HepG2 (cell line): ENCODE results near the gene PNN. TPM values are rescaled to one million over a fixed set of nuclear protein-coding genes. Genes with fewer than 3 reads are reported as not detected.

Source experiments
- CREM ChIP-seq, 2 experiments: sonication (generic) in 1 of 2; formaldehyde crosslinking in 1 of 2; IDR thresholded peaks; 2 replicates each; pipeline versions ENCODE4 v1.4.0 to v1.6.1; 2016 to 2020; ENCODE audit warnings: antibody characterized with exemption in 1 of 2, mild to moderate bottlenecking in 1 of 2, missing genetic modification reagents in 1 of 2
- KAT8 ChIP-seq: IDR thresholded peaks from 2 replicates; pipeline ENCODE4 v1.6.1; 2016; ENCODE audit warnings: missing genetic modification reagents, missing compliant biosample characterization
- NCOA1 ChIP-seq: sonication (generic); formaldehyde crosslinking; IDR thresholded peaks from 2 replicates; pipeline ENCODE4 v1.9.0; 2021; ENCODE audit warnings: missing genetic modification reagents
- RARA ChIP-seq: IDR thresholded peaks from 2 replicates; pipeline ENCODE4 v1.6.1; 2016; ENCODE audit warnings: missing genetic modification reagents, missing compliant biosample characterization
- SIN3A ChIP-seq: IDR thresholded peaks from 2 replicates; pipeline ENCODE4 v1.6.1; 2011; ENCODE audit warnings: low read depth, mild to moderate bottlenecking, control low read depth, low read length, borderline replicate concordance
- SMAD9 ChIP-seq: sonication (generic); formaldehyde crosslinking; IDR thresholded peaks from 2 replicates; pipeline ENCODE4 v1.5.1; 2020; ENCODE audit warnings: mild to moderate bottlenecking, missing genetic modification reagents
- SNAI1 ChIP-seq: sonication (generic); formaldehyde crosslinking; IDR thresholded peaks from 2 replicates; pipeline ENCODE4 v1.5.0; 2020; ENCODE audit warnings: mild to moderate bottlenecking, missing genetic modification reagents, borderline replicate concordance
- SRSF9 ChIP-seq: fragments of 200-400 bp; formaldehyde crosslinking; IDR thresholded peaks from 2 replicates; pipeline ENCODE4 v1.6.1; 2018; ENCODE audit warnings: borderline replicate concordance, mild to moderate bottlenecking, low read depth, low read length; ENCODE audit not compliant: insufficient read depth, poor library complexity, severe bottlenecking
- TARDBP ChIP-seq: sonication (generic); formaldehyde crosslinking; IDR thresholded peaks from 2 replicates; pipeline ENCODE4 v1.8.0; 2022; ENCODE audit warnings: mild to moderate bottlenecking, missing genetic modification reagents
- TEAD3 ChIP-seq: optimal IDR thresholded peaks from 2 replicates; pipeline ENCODE3; 2016; ENCODE audit warnings: borderline replicate concordance
- TIGD3 ChIP-seq: sonication (generic); formaldehyde crosslinking; IDR thresholded peaks from 2 replicates; pipeline ENCODE4 v1.5.1; 2020; ENCODE audit warnings: mild to moderate bottlenecking, missing genetic modification reagents, borderline replicate concordance
- ZNF3 ChIP-seq: IDR thresholded peaks from 2 replicates; pipeline ENCODE4 v1.7.0; 2017; ENCODE audit warnings: inconsistent platforms
- ZNF335 ChIP-seq: sonication (generic); formaldehyde crosslinking; IDR thresholded peaks from 2 replicates; pipeline ENCODE4 v1.4.0; 2020; ENCODE audit warnings: missing genetic modification reagents
- polyA plus RNA-seq, 8 experiments: library from polyadenylated mRNA; depleted of rRNA in 3 of 8; stranded (reverse) in 7 of 8; unstranded in 1 of 8; fragments of >200 nt; fragmentation: Illumina TruSeq in 4 of 8; extraction: Trizol in 4 of 8; gene quantifications; 2 replicates each; pipeline versions ENCODE4 v1.2.1 to v1.2.3, GENCODE V29; 2011 to 2016; ENCODE audit warnings: low read depth in 4 of 8, missing spikeins in 1 of 8, mixed read lengths in 1 of 8; ENCODE audit not compliant: insufficient read depth in 1 of 8
- total RNA-seq, 5 experiments: library from RNA; depleted of rRNA; stranded (reverse); fragments of >200 nt; fragmentation: Illumina TruSeq; extraction: Trizol; gene quantifications; 2 replicates each; pipeline ENCODE4 v1.2.3, GENCODE V29; 2016; ENCODE audit warnings: low read depth in 1 of 5
- TF ChIP-seq, protein P1 (sequence below): sonication (generic); formaldehyde crosslinking; conservative IDR thresholded peaks from 2 replicates; pipeline ENCODE4 v1.8.0; 2022; ENCODE audit warnings: missing genetic modification reagents
- TF ChIP-seq, protein P2 (sequence below): sonication (generic); formaldehyde crosslinking; IDR thresholded peaks from 2 replicates; pipeline ENCODE4 v1.4.0; 2020; ENCODE audit warnings: mild to moderate bottlenecking, missing genetic modification reagents
- TF ChIP-seq, protein P3 (sequence below): sonication (generic); formaldehyde crosslinking; IDR thresholded peaks from 2 replicates; pipeline ENCODE4 v1.4.0; 2020; ENCODE audit warnings: low read depth, mild to moderate bottlenecking, missing genetic modification reagents
- TF ChIP-seq, protein P4 (sequence below): sonication (generic); formaldehyde crosslinking; IDR thresholded peaks from 2 replicates; pipeline ENCODE4 v1.8.0; 2022; ENCODE audit warnings: mild to moderate bottlenecking, missing genetic modification reagents, moderate library complexity

The PNN gene
- total and polyA plus RNA-seq, 2 of the 13 experiments (the other 11 are each of a cell fraction or from before 2014, with no cell fraction given): 58.0 to 214 TPM

DNA sequence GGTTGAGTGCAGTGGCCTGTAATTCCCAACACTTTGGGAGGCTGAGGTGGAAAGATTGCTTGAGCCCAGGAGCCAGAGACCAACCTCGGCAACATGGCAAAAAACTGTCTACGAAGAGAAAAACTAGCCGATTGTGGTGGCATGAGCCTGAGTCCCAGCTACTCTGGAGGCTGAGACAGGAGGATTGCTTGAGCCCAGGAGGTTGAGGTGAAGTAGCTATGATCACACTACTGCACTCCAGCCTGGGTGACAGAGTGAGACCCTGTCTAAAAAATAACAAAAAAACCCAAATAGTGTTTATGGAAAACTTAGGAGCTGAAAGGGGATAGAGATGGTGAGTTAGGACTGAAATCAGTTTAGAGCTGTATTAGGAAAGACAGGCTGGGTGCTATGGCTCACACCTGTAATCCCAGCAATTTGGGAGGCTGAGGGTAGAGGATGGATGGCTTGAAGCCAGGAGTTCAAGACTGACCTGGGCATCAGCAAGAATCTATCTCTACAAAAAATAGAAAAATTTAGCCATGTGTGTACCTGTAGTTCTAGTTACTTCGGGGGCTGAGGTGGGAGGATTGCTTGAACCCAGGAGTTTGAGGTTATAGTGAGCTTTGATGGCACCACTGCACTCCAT, 9.7 kb downstream of the PNN start (continued):
- TF ChIP-seq, protein P1, sequence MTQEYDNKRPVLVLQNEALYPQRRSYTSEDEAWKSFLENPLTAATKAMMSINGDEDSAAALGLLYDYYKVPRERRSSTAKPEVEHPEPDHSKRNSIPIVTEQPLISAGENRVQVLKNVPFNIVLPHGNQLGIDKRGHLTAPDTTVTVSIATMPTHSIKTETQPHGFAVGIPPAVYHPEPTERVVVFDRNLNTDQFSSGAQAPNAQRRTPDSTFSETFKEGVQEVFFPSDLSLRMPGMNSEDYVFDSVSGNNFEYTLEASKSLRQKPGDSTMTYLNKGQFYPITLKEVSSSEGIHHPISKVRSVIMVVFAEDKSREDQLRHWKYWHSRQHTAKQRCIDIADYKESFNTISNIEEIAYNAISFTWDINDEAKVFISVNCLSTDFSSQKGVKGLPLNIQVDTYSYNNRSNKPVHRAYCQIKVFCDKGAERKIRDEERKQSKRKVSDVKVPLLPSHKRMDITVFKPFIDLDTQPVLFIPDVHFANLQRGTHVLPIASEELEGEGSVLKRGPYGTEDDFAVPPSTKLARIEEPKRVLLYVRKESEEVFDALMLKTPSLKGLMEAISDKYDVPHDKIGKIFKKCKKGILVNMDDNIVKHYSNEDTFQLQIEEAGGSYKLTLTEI (CRISPR knock-in tag): no peak
- no peak for TF ChIP-seq SRSF9
- TF ChIP-seq, protein P2, sequence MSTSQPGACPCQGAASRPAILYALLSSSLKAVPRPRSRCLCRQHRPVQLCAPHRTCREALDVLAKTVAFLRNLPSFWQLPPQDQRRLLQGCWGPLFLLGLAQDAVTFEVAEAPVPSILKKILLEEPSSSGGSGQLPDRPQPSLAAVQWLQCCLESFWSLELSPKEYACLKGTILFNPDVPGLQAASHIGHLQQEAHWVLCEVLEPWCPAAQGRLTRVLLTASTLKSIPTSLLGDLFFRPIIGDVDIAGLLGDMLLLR (CRISPR knock-in tag): no peak
- no peak for TF ChIP-seq ZNF3
- TF ChIP-seq RARA (CRISPR knock-in tag): no peak
- TF ChIP-seq TIGD3 (CRISPR knock-in tag): no peak
- TF ChIP-seq KAT8 (CRISPR knock-in tag): no peak
- no peak for TF ChIP-seq TEAD3
- TF ChIP-seq NCOA1 (CRISPR knock-in tag): no peak; the same call in 1 of the 2 replicates
- TF ChIP-seq TARDBP (CRISPR knock-in tag): no peak
- TF ChIP-seq ZNF335 (CRISPR knock-in tag): no peak
- TF ChIP-seq CREM (IDR thresholded peaks at IDR 0.05): no peak
- TF ChIP-seq CREM (CRISPR knock-in tag; IDR thresholded peaks at IDR 0.05): no peak
- TF ChIP-seq, protein P3, sequence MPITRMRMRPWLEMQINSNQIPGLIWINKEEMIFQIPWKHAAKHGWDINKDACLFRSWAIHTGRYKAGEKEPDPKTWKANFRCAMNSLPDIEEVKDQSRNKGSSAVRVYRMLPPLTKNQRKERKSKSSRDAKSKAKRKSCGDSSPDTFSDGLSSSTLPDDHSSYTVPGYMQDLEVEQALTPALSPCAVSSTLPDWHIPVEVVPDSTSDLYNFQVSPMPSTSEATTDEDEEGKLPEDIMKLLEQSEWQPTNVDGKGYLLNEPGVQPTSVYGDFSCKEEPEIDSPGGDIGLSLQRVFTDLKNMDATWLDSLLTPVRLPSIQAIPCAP (CRISPR knock-in tag): no peak
- no peak for TF ChIP-seq SNAI1 (CRISPR knock-in tag)
- TF ChIP-seq, protein P4, sequence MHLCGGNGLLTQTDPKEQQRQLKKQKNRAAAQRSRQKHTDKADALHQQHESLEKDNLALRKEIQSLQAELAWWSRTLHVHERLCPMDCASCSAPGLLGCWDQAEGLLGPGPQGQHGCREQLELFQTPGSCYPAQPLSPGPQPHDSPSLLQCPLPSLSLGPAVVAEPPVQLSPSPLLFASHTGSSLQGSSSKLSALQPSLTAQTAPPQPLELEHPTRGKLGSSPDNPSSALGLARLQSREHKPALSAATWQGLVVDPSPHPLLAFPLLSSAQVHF (CRISPR knock-in tag): 0 out of 2 replicates have a peak, but pooled peaks have one; percentile 35
- TF ChIP-seq SMAD9 (CRISPR knock-in tag): no peak
- no peak for TF ChIP-seq SIN3A
